Stimulated activated CD4-positive, alpha-beta T cell treated with anti-CD3 and anti-CD28 coated beads, TNF-alpha, amount 100 ng/mL, for 4 hours (primary cell): Measurements from ENCODE around the gene SMAD6.

ENCODE experiments used
- DNase-seq, 3 experiments: peaks; one replicate each; pipeline ENCODE4 v3.0.0-alpha.2; 2020; ENCODE audit warnings: low read depth in 3 of 3

Gene SMAD6

GRCh38 chr15:66796343-66796742 lies 94.3 kb downstream of the SMAD6 start:
- DNase-seq, result no peak

GRCh38 chr15:66797921-66798320 lies 95.9 kb downstream of the SMAD6 start:
- DNase-seq, result no peak

- no peak for DNase-seq
These were observed 96.5 kb downstream of the SMAD6 start for GRCh38 chr15:66798426-66799061.

GRCh38 chr15:66799242-66799641 lies 97.2 kb downstream of the SMAD6 start:
- DNase-seq, result no peak

- no peak for DNase-seq
These were observed 98.7 kb downstream of the SMAD6 start for GRCh38 chr15:66800584-66801235.

GRCh38 chr15:66801266-66801665 lies 99.2 kb downstream of the SMAD6 start:
- DNase-seq, result no peak

GRCh38 chr15:66802025-66803001 lies 100.3 kb downstream of the SMAD6 start:
- DNase-seq, result no peak

GRCh38 chr15:66803182-66803729 lies 101.2 kb downstream of the SMAD6 start:
- no peak for DNase-seq

GRCh38 chr15:66803749-66804148 lies 101.7 kb downstream of the SMAD6 start:
- no peak for DNase-seq

GRCh38 chr15:66805202-66805885 lies 103.3 kb downstream of the SMAD6 start:
- no peak for DNase-seq

- DNase-seq, result no peak
These were observed 106.3 kb downstream of the SMAD6 start for GRCh38 chr15:66808181-66808824.

GRCh38 chr15:66809664-66810063 lies 107.6 kb downstream of the SMAD6 start:
- no peak for DNase-seq

GRCh38 chr15:66815318-66815717 lies 113.3 kb downstream of the SMAD6 start:
- DNase-seq, result no peak

- no peak for DNase-seq
These were observed 114.2 kb downstream of the SMAD6 start for GRCh38 chr15:66816201-66816600.

GRCh38 chr15:66819084-66819483 lies 117.0 kb downstream of the SMAD6 start:
- DNase-seq, result no peak

- DNase-seq, result no peak
These were observed 118.6 kb downstream of the SMAD6 start for GRCh38 chr15:66820481-66821176.

- no peak for DNase-seq
These were observed 119.3 kb downstream of the SMAD6 start for GRCh38 chr15:66821307-66821706.

GRCh38 chr15:66822114-66822513 lies 120.1 kb downstream of the SMAD6 start:
- DNase-seq, result no peak

- no peak for DNase-seq
These were observed 120.5 kb downstream of the SMAD6 start for GRCh38 chr15:66822576-66822975.

- DNase-seq, result no peak
These were observed 121.6 kb downstream of the SMAD6 start for GRCh38 chr15:66823601-66824000.
